Measurements from ENCODE around the gene CPNE4.
A peak's percentile ranks its signal among the peaks of the same experiment; 100 is the strongest.

CPNE4 gene

GRCh38 chr3:131738095-131738494 lies 296.7 kb downstream of the CPNE4 start:
- Mint-ChIP-seq H3K4me1 (no peaks in the 10 kb centered on the region), H3K27me3 (peaks cover 33% of the 10 kb centered on the region), H3K4me3 (no peak overlapping the region), H3K27ac (no peak overlapping the region), H3K9me3 (no peaks in the 10 kb centered on the region)
- DNase-seq (no peak), ATAC-seq (no peak)

DNA sequence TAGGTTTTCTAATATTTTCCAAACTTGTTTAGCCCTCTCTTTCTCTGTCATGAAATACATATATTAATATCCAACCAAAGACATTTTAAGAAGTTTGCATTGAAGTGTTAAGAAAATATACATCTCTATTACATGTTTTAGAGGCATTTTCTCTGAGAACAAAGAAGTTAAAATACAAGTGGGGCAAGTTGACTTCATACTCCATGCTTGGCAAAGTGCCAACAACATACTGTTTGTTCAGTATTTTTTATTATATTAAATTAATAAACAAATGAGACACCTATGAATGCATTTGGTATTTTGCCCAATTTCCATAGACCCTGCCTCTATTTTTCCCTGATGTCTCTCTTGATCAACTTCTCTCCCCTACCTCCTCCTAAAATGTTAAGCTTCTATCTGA lies 299.3 kb downstream of the CPNE4 start:
- H3K27ac Mint-ChIP-seq = peak overlapping the region in 1 of 2 donors; percentile 73
- no peak overlapping the region for H3K4me3 Mint-ChIP-seq
- peaks cover 20% of the 10 kb centered on the region for H3K4me1 Mint-ChIP-seq
- DNase-seq = no peak
- peaks cover 25% of the 10 kb centered on the region for H3K27me3 Mint-ChIP-seq
- no peak for ATAC-seq
- H3K9me3 Mint-ChIP-seq = no peaks in the 10 kb centered on the region

DNA sequence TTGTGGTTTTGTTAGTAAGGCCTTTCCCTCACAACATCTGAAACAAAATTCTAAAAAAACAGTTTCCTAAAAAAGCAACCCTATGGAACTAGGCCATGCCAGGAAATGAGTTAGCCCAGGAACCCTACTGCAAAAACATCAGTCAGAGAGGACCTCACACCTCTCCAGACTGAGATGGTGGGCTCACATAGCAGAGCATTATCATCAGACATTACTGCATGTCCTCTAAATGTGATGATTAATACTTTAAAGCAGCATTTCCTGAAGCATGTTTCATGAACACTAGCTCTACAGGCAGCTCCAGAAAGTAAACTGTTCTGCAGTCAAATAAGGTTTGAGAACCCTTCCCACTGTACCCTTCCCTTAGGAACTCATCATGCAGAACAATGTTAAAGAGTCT lies 299.7 kb downstream of the CPNE4 start:
- no peak for DNase-seq
- H3K9me3 Mint-ChIP-seq = no peaks in the 10 kb centered on the region
- H3K27ac Mint-ChIP-seq = no peak overlapping the region
- H3K4me3 Mint-ChIP-seq = no peak overlapping the region
- peaks cover 20% of the 10 kb centered on the region for H3K4me1 Mint-ChIP-seq
- no peak for ATAC-seq
- peaks cover 21% of the 10 kb centered on the region for H3K27me3 Mint-ChIP-seq

DNA sequence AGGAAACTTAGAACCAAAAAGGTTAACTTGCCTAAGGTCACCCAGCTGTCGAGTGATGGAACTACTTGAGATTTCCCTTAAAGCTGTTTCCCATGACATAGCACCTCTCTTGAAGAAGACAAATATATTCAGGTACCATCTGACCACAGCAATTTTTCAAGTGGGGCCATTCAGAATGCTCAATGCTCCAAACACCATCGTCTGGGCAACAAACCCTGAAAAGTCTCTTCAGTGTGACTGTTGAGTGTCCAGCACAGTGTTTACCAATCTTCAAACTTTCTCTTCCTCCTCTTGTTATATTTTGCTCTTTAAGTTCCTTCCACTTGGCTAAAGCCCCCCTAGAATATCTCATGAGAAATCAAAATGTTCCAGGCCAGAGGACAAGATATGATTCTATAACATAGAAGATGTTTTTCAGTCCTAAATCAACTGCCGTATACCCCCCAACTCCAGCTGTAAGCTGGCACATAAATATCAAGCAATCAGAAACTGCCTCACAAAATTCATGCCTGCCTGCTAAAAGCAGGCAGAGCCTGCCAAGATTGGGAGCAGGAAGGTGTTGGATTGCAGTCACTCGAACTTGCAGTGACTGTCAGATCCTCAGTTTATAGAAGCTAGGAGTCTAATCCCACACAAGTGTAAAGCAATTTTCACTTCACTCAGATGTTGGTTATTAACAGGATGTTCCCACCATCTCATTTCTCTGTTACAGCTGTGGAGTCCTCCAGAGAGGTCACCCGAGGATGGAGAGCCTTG lies 301.6 kb downstream of the CPNE4 start:
- H3K4me3 Mint-ChIP-seq = no peak overlapping the region
- peaks cover 20% of the 10 kb centered on the region for H3K4me1 Mint-ChIP-seq
- no peaks in the 10 kb centered on the region for H3K9me3 Mint-ChIP-seq
- H3K27ac Mint-ChIP-seq = peak overlapping the region in 1 of 2 donors; percentile 13
- DNase-seq (no peak), ATAC-seq (no peak)
- H3K27me3 Mint-ChIP-seq = peaks cover 8% of the 10 kb centered on the region

DNA sequence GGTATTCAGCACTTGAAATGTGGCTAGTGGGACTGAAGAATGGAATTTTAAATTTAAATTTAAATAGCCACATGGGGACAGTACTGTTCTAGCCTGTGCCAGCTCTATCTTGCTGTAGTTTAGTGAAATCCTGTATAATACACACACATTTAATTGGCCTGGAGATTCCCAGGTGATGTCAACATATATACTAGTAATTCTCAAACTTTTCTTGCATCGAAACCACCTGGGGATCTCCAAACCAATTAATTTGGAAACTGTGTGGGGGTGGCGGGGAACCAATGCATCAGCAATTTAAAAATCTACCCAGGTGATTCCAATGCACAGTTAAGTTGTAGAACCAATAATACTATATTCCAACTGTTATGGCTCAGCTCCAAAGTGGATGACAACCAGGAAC lies 303.1 kb downstream of the CPNE4 start:
- Mint-ChIP-seq H3K9me3 (no peaks in the 10 kb centered on the region), H3K27me3 (peaks cover 11% of the 10 kb centered on the region), H3K27ac (peak overlapping the region in 1 of 2 donors; percentile 90), H3K4me1 (peaks cover 20% of the 10 kb centered on the region), H3K4me3 (peak overlapping the region in 1 of 2 donors; percentile 5)
- ATAC-seq (peak; percentile 88), DNase-seq (peak; percentile 32 to 67)

DNA sequence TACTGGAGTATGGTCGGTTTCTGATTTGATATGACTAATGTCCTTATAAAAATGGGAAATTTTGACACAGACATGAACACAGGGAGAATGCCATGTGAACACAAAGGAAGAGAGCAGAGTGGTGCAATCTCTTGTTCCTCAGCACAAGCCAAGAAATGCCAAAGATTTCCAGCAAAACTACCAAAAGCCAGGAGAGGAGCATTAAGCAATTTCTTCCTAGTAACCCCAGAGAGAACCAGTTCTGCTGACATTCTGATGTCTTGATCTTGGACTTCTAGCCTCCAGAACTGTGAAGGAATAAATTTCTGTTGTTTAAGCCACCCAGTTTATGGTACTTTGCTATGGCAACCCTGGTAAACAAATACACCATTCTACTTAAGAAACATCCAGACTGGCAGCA lies 304.2 kb downstream of the CPNE4 start:
- no peak overlapping the region for H3K4me3 Mint-ChIP-seq
- peaks cover 20% of the 10 kb centered on the region for H3K4me1 Mint-ChIP-seq
- peak overlapping the region in 1 of 2 donors; percentile 78 for H3K27ac Mint-ChIP-seq
- ATAC-seq (no peak), DNase-seq (no peak)
- H3K9me3 Mint-ChIP-seq = no peaks in the 10 kb centered on the region
- peaks cover 11% of the 10 kb centered on the region for H3K27me3 Mint-ChIP-seq

DNA sequence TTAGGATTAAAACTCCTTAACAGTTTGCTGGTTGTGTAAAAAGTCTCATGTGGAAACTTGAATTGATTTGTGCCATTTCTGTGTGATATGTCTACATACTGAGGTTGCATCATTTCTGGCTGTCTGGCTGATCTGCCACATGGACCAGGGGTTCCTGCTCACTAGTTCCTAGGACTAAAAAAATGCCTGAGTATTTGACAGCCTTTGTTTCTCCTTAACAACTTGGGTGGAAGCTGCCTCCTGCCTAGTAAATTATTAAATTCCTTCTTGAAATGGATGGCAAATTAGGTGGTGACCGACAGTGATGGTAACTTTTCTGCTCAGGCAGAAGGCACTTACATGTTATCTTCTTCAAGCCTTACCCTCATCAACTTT lies 305.2 kb downstream of the CPNE4 start:
- Mint-ChIP-seq H3K4me1 (peaks cover 20% of the 10 kb centered on the region), H3K27me3 (peaks cover 16% of the 10 kb centered on the region), H3K27ac (peak overlapping the region in 1 of 2 donors; percentile 76), H3K9me3 (no peaks in the 10 kb centered on the region), H3K4me3 (no peak overlapping the region)
- ATAC-seq (no peak), DNase-seq (no peak)

DNA sequence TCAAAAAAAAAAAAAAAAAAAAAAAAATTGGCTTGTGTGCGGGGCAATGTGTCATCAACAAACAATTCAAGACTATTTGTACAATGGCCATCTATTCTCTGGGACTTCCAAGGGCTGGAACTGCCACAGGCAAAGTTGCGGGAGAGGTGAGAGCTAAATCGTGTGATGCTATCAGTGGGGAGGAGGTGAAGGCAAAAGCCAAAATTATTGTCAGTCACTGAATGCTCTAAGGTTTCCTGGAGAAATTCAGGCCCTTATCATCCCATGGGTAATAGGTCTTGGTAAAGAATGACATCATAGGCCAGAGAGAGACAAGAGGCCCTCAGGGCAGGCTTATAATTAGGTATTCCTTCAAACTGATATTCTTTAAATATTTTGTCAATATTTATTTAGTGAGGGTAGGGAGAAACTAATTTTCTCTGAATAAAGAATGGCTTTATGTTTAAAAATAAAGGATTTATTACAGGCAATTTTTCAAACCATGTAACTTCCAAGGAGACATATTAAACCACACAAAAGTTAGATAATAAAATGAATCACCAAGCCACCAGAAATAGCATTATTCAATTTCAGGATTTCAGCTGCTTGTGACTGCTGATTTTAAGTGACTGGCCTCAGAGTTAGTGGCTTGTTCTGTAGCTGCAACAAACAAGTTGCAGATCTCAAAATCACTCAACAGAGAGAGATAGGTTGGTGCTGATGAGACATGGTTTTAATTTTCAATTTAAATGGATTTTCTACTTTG lies 305.7 kb downstream of the CPNE4 start:
- no peak for DNase-seq
- Mint-ChIP-seq H3K27ac (peak overlapping the region in 1 of 2 donors; percentile 76), H3K4me3 (no peak overlapping the region), H3K9me3 (no peaks in the 10 kb centered on the region), H3K4me1 (peaks cover 20% of the 10 kb centered on the region), H3K27me3 (peaks cover 17% of the 10 kb centered on the region)
- ATAC-seq = no peak

- peaks cover 24% of the 10 kb centered on the region for H3K27me3 Mint-ChIP-seq
- no peaks in the 10 kb centered on the region for H3K9me3 Mint-ChIP-seq
- DNase-seq (no peak), ATAC-seq (no peak)
- no peak overlapping the region for H3K4me3 Mint-ChIP-seq
- H3K4me1 Mint-ChIP-seq = no peaks in the 10 kb centered on the region
- H3K27ac Mint-ChIP-seq = no peak overlapping the region
Observed at GRCh38 chr3:131725414-131725813, 309.4 kb downstream of the CPNE4 start.

- Mint-ChIP-seq H3K27ac (no peak overlapping the region), H3K27me3 (peaks cover 24% of the 10 kb centered on the region), H3K9me3 (no peaks in the 10 kb centered on the region), H3K4me3 (no peak overlapping the region), H3K4me1 (no peaks in the 10 kb centered on the region)
- no peak for ATAC-seq
- DNase-seq = no peak
Observed at GRCh38 chr3:131723343-131723742, 311.5 kb downstream of the CPNE4 start.

DNA sequence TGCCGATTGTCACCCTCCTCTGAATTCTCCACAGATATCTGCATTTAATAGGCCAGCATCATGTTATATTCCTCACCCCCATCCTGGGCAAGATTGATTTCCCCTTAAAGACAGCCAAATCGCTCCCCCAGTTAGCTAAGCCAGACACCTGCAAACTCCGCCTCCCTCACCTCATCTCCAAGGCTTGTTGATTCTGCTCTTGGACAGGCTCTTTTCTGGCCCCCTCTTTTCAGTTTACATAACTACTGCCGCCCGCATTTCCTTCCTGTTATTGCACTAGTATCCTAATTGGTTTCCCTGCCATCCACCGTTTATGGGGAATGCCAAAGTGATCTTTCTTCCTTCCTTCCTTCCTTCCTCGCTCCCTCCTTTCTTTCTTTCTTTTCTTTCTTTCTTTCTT lies 317.3 kb downstream of the CPNE4 start:
- Mint-ChIP-seq H3K27ac (peak overlapping the region; percentile 52 to 71), H3K4me3 (peak overlapping the region; percentile 27 to 50), H3K9me3 (no peaks in the 10 kb centered on the region), H3K27me3 (no peaks in the 10 kb centered on the region), H3K4me1 (peaks cover 29% of the 10 kb centered on the region)
- ATAC-seq (no peak), DNase-seq (no peak)

GRCh38 chr3:131716943-131717342 lies 317.9 kb downstream of the CPNE4 start:
- ATAC-seq (no peak), DNase-seq (no peak)
- Mint-ChIP-seq H3K4me1 (peaks cover 29% of the 10 kb centered on the region), H3K27ac (peak overlapping the region; percentile 65 to 73), H3K4me3 (peak overlapping the region; percentile 24 to 36), H3K27me3 (no peaks in the 10 kb centered on the region), H3K9me3 (no peaks in the 10 kb centered on the region)

DNA sequence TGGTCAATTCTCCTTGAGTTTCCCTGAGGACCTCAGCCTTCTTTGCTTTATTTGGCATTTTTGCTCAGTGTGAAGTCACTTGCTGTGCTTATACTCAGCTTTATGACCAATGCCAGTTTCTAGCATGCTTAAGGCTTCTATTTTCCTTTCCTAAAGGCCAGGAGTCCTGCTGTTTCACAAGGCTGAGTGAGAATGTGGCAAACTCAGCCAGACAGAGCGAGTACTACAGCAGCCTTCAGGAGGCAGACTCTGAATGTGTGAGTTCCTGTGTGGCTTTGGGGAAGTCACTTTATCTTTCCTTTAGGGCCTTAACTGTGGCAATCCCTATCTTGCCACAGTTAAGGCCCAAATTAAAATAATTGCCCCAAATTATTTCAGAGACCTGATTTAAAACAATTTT lies 318.8 kb downstream of the CPNE4 start:
- DNase-seq (peak in 1 of 2 donors; percentile 18), ATAC-seq (peak; percentile 31)
- H3K9me3 Mint-ChIP-seq = no peaks in the 10 kb centered on the region
- H3K4me1 Mint-ChIP-seq = peaks cover 29% of the 10 kb centered on the region
- no peaks in the 10 kb centered on the region for H3K27me3 Mint-ChIP-seq
- no peak overlapping the region for H3K4me3 Mint-ChIP-seq
- H3K27ac Mint-ChIP-seq = peak overlapping the region; percentile 56 to 70

DNA sequence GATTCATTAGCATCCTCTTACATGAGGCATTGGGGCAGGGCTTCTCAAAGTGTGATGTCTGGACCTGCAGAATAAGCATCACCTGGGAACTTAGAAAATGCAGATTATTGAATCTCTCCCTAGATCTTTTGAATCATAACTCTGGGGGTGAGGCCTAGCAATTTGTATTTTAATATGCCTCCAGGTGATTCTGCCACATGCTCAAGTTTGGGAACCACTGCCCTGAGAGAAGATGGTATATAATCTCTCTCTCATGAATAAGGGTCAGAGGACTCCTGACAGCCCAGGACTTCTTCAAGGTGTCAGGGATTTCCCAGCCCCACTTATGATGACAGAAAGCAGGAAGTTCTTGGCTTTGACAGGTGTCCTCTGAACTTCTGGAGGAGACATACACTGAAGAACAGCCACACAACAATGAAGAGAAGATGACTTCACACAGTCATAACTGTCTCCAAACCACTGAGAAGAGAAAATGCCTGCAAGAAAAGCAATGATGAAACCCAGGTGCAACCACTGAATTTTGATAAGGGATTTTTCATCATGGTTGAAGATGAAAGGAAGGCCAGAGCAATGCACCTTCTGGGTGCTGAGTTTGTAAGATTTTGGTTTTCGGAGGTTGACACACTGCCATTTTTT lies 320.1 kb downstream of the CPNE4 start:
- Mint-ChIP-seq H3K4me3 (peak overlapping the region; percentile 1 to 46), H3K27ac (peak overlapping the region; percentile 69 to 97)
- peak; percentile 94 for ATAC-seq

GRCh38 chr3:131713416-131714123 lies 321.2 kb downstream of the CPNE4 start:
- Mint-ChIP-seq H3K27ac (peak overlapping the region; percentile 69 to 78), H3K4me1 (peaks cover 29% of the 10 kb centered on the region), H3K9me3 (no peaks in the 10 kb centered on the region), H3K27me3 (peaks cover 9% of the 10 kb centered on the region), H3K4me3 (no peak overlapping the region)
- ATAC-seq = no peak
- no peak for DNase-seq

More for the DNA sequence above, 320.1 kb downstream of the CPNE4 start:
- Mint-ChIP-seq H3K9me3 (no peaks in the 10 kb centered on the region), H3K4me1 (peaks cover 29% of the 10 kb centered on the region), H3K27me3 (peaks cover 4% of the 10 kb centered on the region)
- DNase-seq = peak; percentile 52 to 60
